Kidney (tissue), 14 donors: ENCODE data around the gene DNM1. TPM values are rescaled to one million over a fixed set of nuclear protein-coding genes. Genes with fewer than 3 reads are reported as not detected.

Experiments
- DNase-seq, 5 donors: peaks; one replicate each; pipeline ENCODE4 v3.0.0-alpha.2; 2013 to 2020
- FAIRE-seq: peaks from 2 replicates; lab custom pipeline; 2012; peaks lifted over from hg19 to GRCh38; lab: Jason Lieb, UNC
- H3K27ac ChIP-seq, 2 donors: one replicate each; pipeline ENCODE4 v1.7.0; 2013; ENCODE audit warnings: low read depth in 2 of 2, low read length in 2 of 2, inconsistent platforms in 1 of 2
- H3K27me3 ChIP-seq: one replicate; pipeline ENCODE4 v1.7.1; 2013; ENCODE audit warnings: low read length, inconsistent platforms; ENCODE audit not compliant: control insufficient read depth, insufficient read depth
- H3K36me3 ChIP-seq, 3 donors: one replicate each; pipeline versions ENCODE4 v1.7.0 to v1.7.1; 2013; ENCODE audit warnings: low read length in 3 of 3, control low read depth in 1 of 3, inconsistent platforms in 1 of 3; ENCODE audit not compliant: insufficient read depth in 3 of 3, control insufficient read depth in 2 of 3
- H3K4me1 ChIP-seq, 3 donors: one replicate each; pipeline versions ENCODE4 v1.7.0 to v1.7.1; 2013; ENCODE audit warnings: low read length in 3 of 3, inconsistent platforms in 1 of 3, low read depth in 1 of 3; ENCODE audit not compliant: control insufficient read depth in 2 of 3, insufficient read depth in 2 of 3
- H3K4me3 ChIP-seq, 3 donors: one replicate each; pipeline versions ENCODE4 v1.7.0 to v1.8.1; 2013; ENCODE audit warnings: low read length in 3 of 3, control low read depth in 1 of 3, inconsistent platforms in 1 of 3
- H3K9ac ChIP-seq, 3 donors: one replicate each; pipeline versions ENCODE4 v1.7.0 to v1.7.1; 2013; ENCODE audit warnings: low read length in 3 of 3, control low read depth in 1 of 3, inconsistent platforms in 1 of 3
- H3K9me3 ChIP-seq, 3 donors: one replicate each; pipeline versions ENCODE4 v1.7.0 to v1.7.1; 2013; ENCODE audit warnings: low read length in 3 of 3, control low read depth in 1 of 3, inconsistent platforms in 1 of 3; ENCODE audit not compliant: control insufficient read depth in 2 of 3, insufficient read depth in 1 of 3
- CTCF ChIP-seq: IDR thresholded peaks from 3 replicates; pipeline ENCODE4 v1.5.1; 2012; ENCODE audit warnings: mild to moderate bottlenecking, moderate library complexity, borderline replicate concordance; ENCODE audit not compliant: insufficient read depth; ENCODE audit errors: extremely low read depth
- intact Hi-C: fragments of 100-400 bp; cut with DNase I; formaldehyde crosslinking; loops from one replicate; pipeline ENCODE4 v1.11.1; 2022
- polyA plus RNA-seq: library from polyadenylated mRNA; stranded (reverse); fragments of 350-450 nt; fragmentation: Illumina TruSeq; extraction: RNeasy Lipid Tissue Mini Kit (QIAGEN cat#74804); gene quantifications from one replicate; pipeline ENCODE4 v1.2.3, GENCODE V29; 2014; ENCODE audit warnings: low read depth, low replicate concordance; ENCODE audit not compliant: insufficient read depth
- total RNA-seq: library from RNA; stranded (reverse); fragmentation: NEBNext Ultra II Directional; extraction: Animal tissue kit (Norgen Biotek cat#: 25700); gene quantifications from one replicate; pipeline ENCODE4 v1.2.1, GENCODE V29; 2021
- donor health status: control.
- donor health status: control.
- donor health status: control.
- donor health status: control.
- donor health status: control.
- donor health status: DM: yes; HTN: yes; CAD: no.
- donor health status: Normal renal cell carcinoma (clear cell type).

Gene DNM1
- total and polyA plus RNA-seq, 2 donors from 2014 or later, result 7.3 to 22.6 TPM

- no peak for TF ChIP-seq CTCF
- no peak overlapping the region for H3K9ac ChIP-seq
- FAIRE-seq (no peak), DNase-seq (no peak)
- intact Hi-C loops, result no loop called here
- H3K4me3 ChIP-seq, result peak overlapping the region in 1 of 3 donors; percentile 24
- no peaks in the 10 kb centered on the region for H3K27me3 ChIP-seq
- H3K9me3 ChIP-seq, result no peaks in the 10 kb centered on the region
- no peak overlapping the region for H3K27ac ChIP-seq
- no peaks in the 10 kb centered on the region for H3K36me3 ChIP-seq
- peaks cover 0 to 5% (median 0%) of the 10 kb centered on the region in 3 donors for H3K4me1 ChIP-seq
These were observed 1.7 kb downstream of the DNM1 start for GRCh38 chr9:128204858-128205257.

- Histone ChIP-seq H3K9ac (no peak overlapping the region), H3K9me3 (no peaks in the 10 kb centered on the region), H3K4me3 (no peak overlapping the region), H3K4me1 (peaks cover 0 to 5% (median 0%) of the 10 kb centered on the region in 3 donors), H3K27ac (no peak overlapping the region), H3K36me3 (no peaks in the 10 kb centered on the region), H3K27me3 (no peaks in the 10 kb centered on the region)
- TF ChIP-seq CTCF, result no peak
- FAIRE-seq (no peak), DNase-seq (no peak)
- intact Hi-C loops, result no loop called here
These were observed 2.2 kb downstream of the DNM1 start for GRCh38 chr9:128205296-128205944.

- TF ChIP-seq CTCF, result no peak
- intact Hi-C loops, result no loop called here
- Histone ChIP-seq H3K36me3 (no peaks in the 10 kb centered on the region), H3K9me3 (no peaks in the 10 kb centered on the region), H3K27me3 (no peaks in the 10 kb centered on the region), H3K27ac (no peak overlapping the region), H3K9ac (no peak overlapping the region), H3K4me3 (no peak overlapping the region), H3K4me1 (peaks cover 0 to 6% (median 0%) of the 10 kb centered on the region in 3 donors)
- DNase-seq, result no peak
- FAIRE-seq, result no peak
These were observed 3.3 kb downstream of the DNM1 start for GRCh38 chr9:128206484-128206883.
